GM18909 (cell line): Measurements from ENCODE around the gene PRICKLE2.

Experiments
- ATAC-seq: cut with Tn5 transposase; IDR thresholded peaks from one replicate; pipeline ENCODE4 v1.9.1; 2021; ENCODE audit warnings: mild to moderate bottlenecking; ENCODE audit not compliant: unreplicated experiment, poor library complexity

The PRICKLE2 gene

DNA sequence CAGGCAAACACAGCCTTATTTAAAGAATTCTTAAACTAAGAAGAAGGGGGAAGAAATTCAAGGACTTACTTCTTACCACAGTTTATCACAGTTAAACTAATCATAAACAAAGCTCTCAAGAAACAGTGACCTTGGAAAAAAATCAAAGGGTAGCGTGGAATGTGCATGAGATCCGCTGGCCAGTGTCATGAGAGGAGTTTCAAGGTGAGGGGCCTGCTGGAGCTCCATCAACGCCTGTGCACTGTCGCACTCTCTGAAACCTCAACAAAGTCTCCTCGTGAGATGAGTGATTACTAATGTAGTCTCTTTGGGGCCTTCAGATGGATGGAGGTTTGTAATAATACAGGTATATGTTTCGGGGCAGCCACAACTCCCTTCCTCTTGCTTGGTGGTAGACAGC is 28.4 kb upstream of the PRICKLE2 start:
- no peak for ATAC-seq

DNA sequence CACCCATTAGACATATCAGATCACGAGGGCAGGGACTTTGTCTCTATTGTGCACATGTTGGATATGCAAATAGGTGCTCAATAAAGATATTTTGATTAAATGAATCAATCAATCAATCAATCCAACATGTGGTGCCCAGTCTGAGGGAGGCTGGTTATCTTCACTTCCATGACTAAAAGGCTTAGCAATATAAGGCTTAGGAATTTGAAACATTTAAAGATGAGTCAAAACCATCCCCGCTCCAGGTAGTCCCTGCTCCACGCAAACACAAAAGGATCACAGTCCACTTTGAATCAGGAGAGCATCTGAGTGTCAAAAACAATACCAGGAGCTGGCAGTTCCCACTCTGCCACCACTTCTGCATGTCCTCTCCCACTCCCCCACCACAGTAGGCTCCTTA is 25.8 kb upstream of the PRICKLE2 start:
- no peak for ATAC-seq

DNA sequence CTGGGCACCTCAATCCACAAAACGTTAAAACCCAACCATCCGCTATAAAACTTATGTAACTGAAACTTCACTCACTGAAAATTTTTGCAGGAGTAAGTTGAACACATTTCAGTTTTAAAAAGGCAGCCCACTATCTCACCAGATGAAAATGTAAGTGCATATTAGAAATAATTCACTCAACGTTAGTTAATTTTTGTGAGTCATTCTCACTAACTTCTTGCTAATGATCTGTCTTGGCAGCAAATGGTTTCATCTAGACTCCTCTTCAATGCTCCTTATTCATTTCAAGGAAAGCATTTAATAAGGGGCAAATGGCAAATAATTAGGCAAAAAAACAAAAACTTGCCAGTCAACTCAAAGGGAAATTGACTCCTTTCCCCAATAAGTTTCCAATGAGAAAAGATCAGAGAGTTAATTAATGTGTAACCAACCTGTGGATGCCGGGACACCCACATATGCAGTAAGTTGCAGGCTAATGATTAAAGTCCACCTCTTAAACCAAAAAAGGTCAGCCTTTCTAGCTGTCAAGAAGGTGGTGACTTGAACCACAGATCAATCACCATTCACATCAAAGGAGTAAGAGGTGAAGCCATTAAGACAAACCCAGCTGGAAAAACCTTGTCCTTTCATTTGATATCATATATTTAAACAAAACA is 22.9 kb upstream of the PRICKLE2 start:
- ATAC-seq = peak; percentile 50

DNA sequence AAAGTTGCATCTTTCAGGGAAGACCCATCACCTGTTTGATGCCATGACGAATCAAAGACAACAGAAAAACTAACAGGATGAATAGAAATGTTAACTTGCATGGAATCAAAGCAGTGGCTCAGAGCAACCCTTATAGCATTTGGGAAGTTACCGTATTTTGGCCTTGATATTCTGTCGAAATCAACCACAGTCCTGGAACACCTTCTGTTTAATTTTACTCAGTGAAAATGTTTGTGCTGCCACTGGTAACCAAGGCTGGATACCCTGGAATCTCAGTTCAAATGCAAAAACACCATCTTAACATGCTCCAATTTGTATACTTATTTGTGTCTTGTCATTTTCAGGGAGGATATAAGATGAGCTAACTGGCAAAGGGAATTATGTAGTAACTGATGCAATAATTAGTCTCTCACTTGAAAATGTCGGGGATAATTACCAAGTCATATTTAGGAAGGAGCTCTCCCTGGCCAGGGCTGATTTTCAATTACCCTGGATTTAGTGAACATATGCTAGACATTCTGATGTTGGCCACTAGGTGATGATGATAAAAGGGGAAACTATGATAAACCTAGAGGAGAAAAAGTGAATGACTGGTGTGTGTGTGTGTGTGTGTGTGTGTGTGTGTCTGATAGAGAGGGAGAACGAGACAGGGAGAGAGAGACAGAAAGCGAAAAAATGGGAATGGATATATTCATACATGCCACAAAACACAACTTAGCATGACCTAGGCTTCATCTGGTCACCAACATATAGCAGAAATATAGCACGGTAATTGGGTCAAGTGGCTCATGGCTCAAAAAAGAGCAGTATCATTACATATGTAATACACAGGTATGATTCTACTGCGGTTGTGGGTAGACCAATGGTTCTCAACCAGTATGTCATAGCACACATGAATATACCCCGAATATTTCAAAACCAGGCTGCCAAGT is 19.0 kb upstream of the PRICKLE2 start:
- ATAC-seq = peak; percentile 70

DNA sequence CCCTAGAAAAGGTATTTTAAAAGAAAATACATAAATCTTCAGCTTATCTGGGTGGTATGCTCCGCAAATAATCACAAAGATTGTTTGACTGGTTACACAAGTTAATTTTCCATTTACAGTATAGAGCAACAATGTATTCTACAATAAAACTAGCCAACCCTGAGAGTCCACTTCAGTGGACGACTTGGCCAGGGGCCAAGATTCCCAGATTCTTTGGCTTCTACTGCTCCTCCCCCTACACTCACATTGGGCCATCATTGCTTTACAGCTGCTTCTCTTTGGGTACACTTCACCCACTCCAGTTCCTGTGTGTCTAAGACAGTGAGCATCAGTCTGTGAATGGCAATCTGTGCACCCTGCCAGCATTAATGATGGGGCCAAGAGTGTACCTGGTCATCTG is 17.2 kb upstream of the PRICKLE2 start:
- no peak for ATAC-seq

DNA sequence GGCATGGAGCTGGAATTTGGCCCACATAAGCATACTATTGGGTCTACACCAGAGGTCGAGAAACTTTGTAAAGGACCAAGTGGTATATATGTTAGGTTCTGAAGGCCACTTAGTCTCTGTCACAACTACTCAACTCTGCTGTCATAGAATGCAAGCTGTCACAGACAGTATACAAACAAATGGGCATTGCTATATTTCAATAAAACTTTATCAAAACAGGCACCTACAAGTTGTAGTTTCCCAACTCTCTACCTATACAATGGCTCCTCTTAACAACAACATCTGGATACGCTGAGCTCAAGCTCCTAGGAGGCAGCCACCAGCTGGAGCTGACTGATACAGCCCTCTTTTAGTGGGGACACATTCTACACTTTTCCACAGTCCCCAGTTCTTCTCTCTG is 15.7 kb upstream of the PRICKLE2 start:
- ATAC-seq = no peak

DNA sequence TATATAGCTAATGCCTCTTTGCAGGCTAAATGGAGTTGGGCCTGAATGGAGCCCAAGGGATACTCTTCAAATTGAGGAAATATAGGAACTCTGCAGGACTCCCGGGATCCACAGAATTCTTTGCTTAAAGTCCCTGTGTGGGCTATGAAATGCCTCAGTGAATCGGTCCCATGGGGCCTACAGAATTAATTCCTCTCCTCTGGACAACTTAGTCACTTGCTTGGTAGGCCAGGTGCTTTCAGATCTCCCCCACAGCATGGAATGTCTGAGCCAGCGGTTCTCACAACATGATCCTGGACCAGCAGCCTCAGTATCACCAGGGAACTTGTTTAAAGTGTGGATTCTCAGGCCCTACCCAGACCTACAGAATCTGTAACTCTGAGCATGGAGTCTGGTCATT is 15.1 kb upstream of the PRICKLE2 start:
- ATAC-seq = no peak

DNA sequence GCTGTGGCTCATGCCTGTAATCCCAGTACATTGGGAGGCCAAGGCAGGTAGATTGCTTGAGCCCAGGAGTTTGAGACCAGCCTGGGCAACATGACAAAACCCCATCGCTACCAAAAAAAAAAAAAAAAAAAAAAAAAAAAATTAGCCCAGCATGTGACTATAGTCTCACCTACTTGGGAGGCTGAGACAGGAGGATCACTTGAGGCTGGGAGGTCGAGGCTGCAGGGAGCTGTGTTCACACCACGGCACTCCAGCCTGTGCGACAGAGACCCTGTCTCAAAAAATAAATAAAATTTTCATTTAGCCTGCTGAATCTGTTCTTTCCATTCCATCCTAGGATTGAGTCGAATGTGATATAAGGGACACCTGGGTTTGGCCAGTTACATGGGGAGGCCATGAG is 14.6 kb upstream of the PRICKLE2 start:
- ATAC-seq = no peak

DNA sequence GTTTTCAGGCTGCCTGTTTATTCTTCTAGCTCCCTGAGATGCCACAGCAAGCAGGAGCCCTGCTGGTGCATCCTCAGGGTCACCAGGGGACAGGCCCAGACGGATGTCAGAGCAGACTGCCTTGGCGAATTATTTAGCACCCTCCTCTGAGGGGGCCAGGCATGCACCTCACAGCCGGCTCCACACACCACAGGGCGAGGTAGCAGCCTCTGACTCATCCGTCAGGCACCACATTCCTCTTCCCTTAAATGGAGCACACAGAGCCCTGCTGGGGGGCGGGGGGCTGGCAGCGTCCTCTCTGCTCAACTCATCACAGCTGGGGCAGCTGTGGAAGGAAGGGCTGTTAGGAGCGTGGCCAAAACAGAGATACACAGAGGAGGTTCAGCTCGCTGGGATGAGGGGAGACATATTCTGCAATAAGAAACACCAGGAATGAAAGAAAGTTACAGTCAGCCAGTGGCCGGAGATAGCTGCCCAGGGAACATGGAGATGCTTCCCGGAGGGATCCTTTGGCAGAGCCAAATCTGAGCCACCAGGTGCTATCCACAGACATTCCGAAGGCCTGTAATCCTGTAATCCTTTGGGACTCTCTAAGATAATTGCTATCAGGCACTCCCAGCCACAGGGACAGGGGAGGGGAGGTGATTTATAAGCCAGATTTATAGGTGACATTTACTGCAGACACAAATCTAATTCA is 13.9 kb upstream of the PRICKLE2 start:
- no peak for ATAC-seq

DNA sequence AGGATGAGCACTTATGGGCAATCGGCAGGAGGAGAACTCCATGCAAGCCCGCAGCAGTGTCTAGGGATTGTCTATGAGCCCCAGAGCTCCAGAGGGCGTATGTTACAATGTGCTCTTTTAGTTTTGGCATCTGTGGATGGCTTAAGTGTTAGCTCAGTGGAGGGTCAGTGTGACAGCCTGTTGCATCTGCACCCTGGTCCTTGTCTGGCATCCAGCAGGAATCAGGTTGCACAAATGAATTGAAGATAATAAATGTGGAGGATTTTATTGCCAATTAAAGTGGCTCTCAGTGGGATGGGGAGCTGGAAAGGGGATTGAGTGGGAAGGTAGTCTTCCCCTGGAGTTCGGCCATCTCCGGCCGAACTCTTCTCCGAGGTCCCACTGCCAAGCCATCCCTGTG is 11.8 kb upstream of the PRICKLE2 start:
- no peak for ATAC-seq

DNA sequence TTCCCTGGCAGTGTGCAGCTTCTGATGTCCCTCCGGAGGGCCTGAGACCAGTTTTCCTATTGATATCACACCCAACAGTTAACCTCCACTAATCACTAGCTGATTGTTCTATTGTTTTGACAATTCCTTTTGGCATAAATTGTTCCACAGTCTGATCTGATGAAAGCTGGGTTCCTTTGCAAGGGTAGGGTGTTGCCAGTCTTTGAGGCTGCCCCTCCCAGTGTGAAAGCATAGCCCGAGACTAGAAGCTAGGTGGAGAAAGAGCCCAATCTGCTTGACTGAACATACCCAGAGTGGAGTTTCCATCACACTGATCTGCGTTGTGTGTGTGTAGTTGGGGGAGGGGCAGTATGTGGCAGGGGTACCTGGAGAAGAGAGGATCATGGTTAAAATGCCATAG is 10.3 kb upstream of the PRICKLE2 start:
- ATAC-seq = no peak

DNA sequence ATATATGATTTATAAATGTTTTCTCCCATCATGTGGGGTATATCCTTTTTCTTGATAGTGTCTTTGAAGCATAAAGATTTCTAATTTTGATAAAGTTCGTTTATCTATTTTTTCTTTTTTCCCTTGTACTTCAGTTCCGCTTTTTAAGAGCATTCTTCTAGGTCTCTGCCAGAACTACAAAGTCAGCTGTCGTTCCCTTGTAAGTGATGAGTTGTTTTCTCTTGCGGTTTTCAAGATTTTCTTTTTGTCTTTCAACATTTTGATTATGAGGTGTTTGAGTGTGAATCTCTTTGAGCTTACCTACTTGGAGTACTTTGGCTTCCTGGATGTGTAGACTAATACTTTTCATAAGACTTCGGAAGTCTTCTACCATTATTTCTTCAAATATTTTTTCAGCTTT is 9.3 kb upstream of the PRICKLE2 start:
- no peak for ATAC-seq

DNA sequence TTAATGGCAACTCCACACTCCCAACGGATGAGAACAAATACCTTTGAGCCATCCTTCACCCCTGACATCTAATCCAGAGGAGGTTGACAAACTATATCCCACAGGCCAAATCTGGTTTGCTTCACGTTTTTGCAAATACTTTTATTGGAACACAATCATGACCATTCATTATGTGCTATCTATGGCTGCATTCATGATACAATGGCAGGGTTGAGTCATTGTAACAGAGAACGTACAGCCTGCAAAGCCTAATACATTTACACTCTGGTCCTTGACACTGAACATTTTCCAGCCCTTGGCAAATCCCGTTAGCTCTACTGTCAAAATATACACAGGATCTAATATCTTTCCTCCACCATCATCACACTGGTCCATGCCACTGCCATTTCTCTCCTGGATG is 7.6 kb upstream of the PRICKLE2 start:
- no peak for ATAC-seq

DNA sequence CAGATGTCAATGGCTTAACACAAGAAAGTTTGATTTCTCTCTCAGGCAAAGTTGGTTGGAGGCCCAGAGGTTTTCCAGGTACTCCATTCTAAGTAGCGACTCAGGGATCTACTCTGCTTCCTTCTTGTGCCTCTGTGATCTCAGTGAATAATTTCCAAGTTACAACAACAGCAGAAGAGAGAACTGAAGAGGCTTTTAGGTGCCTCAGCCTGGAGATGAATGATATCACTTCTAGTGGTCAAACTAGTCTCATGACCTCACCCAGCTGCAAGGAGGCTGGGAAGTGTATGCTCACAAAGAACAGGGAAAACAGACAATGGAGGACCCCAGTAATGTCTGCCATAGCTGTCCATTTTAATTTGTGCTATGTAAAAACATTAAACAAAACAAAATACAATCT is 4.6 kb upstream of the PRICKLE2 start:
- no peak for ATAC-seq

DNA sequence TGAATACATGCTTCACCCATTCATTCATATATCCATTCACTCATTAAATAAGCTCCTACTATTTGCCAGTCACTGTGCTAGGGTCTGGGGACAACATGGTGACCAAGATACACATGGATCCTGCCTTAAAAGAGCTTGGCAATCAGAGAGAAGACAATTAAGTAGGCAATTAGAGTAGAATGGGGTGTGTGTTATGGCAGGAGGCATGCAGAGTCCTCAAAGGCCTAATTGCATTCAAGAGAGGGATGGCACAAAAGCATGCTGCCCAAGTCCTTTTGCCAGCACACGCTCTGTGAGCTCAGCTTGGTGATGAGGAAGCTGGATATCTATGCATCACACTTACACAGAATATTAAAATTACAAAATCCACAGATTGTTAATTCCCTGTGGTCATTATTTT is 2.8 kb upstream of the PRICKLE2 start:
- no peak for ATAC-seq

DNA sequence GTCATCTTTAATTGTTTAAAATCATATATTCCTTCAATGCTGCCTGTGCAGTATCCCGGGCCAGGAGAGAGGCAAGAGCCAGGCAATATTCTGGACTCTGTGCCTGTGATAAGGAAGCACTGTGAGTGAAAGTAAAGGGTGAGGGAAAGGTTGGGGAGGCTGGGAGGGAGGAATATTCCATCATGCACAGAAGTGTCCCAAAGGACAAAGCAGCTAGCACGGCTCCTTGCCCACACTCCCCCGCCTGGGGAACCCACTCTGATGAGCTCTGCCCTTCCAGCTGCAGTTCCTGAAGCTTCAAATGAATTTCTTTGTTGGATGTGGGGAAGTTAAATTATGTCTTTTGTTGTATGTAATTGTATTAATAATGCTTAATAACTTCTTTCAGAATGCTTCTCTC is 1.5 kb upstream of the PRICKLE2 start:
- no peak for ATAC-seq

DNA sequence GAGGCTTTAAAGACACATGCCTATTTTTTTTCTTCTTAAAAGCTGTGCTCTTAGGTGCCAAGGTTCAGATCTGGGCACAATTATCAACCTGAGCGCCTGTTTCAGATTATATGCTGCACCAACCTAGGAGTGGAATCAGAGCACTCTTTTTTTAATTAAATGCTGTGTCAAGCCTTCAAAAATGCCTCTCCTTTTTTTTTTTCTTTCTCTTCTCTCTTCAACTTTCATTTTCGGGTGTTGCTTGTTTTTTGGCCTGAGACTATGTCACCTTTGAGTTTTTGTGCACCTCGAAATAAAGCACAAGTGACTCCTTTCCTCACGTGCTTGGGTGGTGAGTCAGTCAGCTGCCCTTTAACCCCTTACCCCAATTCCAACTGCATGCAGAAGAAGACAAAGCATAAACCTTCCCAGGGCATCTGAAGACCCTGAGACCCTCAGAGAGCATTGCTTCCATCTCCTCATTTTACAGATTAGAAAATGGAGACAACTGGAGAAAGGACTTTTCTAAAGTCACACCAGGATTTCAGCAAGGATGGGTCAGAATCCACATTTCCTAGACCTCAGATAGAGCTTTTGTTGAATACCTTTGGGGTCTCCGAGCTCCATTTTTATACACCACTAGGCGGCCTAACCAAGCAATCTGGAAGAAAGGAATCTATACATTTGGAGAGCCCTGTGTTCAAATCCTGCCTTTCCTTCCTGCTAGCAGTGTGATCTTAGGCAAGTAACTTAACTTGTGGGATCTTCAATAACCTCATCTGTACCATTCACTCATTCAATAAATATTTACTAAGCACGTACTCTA is 631 bp upstream of the PRICKLE2 start:
- ATAC-seq = no peak

DNA sequence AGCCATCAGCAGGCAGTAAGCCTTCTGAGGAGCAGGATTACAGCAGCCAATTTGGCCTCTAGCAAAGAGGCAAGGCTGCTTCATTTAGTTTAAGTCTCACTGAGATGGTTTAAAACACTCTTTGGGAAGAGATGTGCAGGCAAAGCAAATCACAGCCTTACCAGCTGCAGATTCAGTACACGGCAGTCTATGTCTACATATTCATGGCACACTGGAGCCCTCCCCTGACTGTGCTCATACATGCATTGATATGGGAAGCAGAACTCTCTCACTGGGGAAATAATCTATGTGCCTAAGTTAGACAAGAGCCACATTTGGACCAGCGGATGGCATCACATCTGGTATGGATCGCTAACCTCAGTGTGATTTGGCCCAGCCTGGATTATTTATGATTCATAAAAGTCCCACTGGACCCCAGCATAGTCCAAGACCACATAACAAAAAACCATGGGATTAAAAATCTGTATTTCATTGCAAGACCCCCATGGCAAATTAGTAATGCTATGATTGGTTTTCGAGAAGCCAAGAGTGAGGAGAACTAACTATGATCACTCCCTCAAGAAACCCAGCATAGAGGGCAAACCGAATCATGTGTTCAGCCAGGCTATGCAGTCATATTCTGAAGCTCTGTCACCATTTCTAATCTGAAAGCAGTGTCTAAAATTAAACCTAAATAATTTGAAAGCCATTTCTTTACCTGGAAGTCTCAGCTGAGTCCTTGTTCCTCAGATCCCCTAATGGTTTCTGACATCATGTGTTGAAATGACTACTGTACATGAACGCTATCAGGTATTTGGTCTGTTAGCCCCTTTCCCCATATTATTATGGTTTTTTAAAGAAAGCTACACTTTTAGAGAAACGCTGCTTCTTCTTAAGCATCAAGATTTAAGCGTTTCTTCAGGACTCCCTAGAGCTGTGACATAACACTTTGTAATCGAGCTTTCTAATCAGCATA is 1.2 kb downstream of the PRICKLE2 start:
- no peak for ATAC-seq

DNA sequence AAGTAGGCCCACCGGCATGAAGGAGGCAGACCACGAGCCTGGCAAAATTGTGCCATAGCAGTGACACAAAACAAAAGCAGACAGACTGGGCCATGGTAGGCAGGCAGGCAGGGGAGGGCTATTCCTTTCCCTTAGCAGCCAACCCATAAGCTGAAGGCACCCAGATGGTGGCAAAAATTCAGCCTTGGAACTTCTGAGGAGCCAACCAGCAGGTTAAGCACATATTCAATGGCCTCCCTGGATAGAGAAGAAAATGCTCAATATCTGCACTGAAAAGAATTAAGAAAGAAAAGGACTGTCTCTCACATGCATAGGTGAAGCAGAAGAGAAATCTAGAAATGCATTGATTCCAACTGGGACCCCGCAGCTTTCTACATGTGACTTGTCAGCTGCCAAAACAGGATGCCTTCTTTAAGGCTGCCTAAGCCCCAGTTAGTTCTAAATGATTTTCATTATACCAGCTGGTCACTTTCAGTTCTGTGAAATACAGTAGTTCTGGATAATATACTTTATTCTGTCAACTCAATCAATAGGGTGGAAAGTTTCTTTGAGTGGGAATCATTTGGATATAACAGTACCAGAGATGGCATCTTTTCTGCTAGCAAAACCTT is 2.7 kb downstream of the PRICKLE2 start:
- no peak for ATAC-seq
